Gastroesophageal sphincter (tissue), 4 donors: Measurements from ENCODE around the gene CPED1. TPM values are rescaled to one million over a fixed set of nuclear protein-coding genes. Genes with fewer than 3 reads are reported as not detected.

Experiments
- ATAC-seq: fragments of 150-250 bp; one replicate; pipeline ENCODE4 v1.9.1; 2016; ENCODE audit warnings: mild to moderate bottlenecking, moderate library complexity
- H3K27ac ChIP-seq, 4 donors: fragments of 200-600 bp; sonication (generic) in 3 of 4; 1 replicate in 3 of 4; 2 replicates in 1 of 4; pipeline ENCODE4 v1.5.1; 2016 to 2019
- H3K27me3 ChIP-seq: fragments of 200-600 bp; sonication (generic); one replicate; pipeline ENCODE4 v1.5.1; 2019
- H3K36me3 ChIP-seq, 2 donors: fragments of 200-600 bp; sonication (generic); one replicate each; pipeline ENCODE4 v1.5.1; 2019; ENCODE audit warnings: control low read depth in 1 of 2
- H3K4me1 ChIP-seq, 3 donors: fragments of 200-600 bp; sonication (generic); 1 replicate in 2 of 3; 2 replicates in 1 of 3; pipeline ENCODE4 v1.5.1; 2016 to 2019; ENCODE audit warnings: control low read depth in 2 of 3
- H3K4me3 ChIP-seq, 2 donors: fragments of 200-600 bp; sonication (generic); one replicate each; pipeline ENCODE4 v1.5.1; 2019; ENCODE audit warnings: mild to moderate bottlenecking in 1 of 2, moderate library complexity in 1 of 2
- H3K9me3 ChIP-seq, 3 donors: fragments of 200-600 bp; sonication (generic); one replicate each; pipeline ENCODE4 v1.5.1; 2017 to 2019; ENCODE audit warnings: control low read depth in 2 of 3
- CTCF ChIP-seq, 4 experiments: fragments of 200-600 bp in 2 of 4; fragments of 450-650 bp in 2 of 4; sonication (generic) in 1 of 4; IDR thresholded peaks; one replicate each; pipeline ENCODE4 v1.5.1; 2017 to 2019; ENCODE audit warnings: antibody characterized with exemption in 4 of 4, mild to moderate bottlenecking in 2 of 4, moderate library complexity in 2 of 4
- EP300 ChIP-seq: sonication (generic); formaldehyde crosslinking; IDR thresholded peaks from one replicate; pipeline ENCODE4 v1.6.1; 2017; ENCODE audit warnings: antibody characterized with exemption, mild to moderate bottlenecking
- POLR2A ChIP-seq, 2 donors: fragments of 450-650 bp; IDR thresholded peaks; one replicate each; pipeline ENCODE4 v1.6.1; 2017; ENCODE audit warnings: antibody characterized with exemption in 2 of 2, mild to moderate bottlenecking in 2 of 2, moderate library complexity in 1 of 2
- POLR2AphosphoS5 ChIP-seq: sonication (generic); formaldehyde crosslinking; IDR thresholded peaks from one replicate; pipeline ENCODE4 v1.6.1; 2017; ENCODE audit warnings: antibody characterized with exemption
- WGBS, 2 donors: methylation state at CpG; one replicate each; pipeline ENCODE4 v1.1.5; 2018; ENCODE audit warnings: low coverage in 1 of 2; 5-methylcytosine and 5-hydroxymethylcytosine counted together
- total RNA-seq, 4 donors: library from RNA; depleted of rRNA; stranded (reverse); fragments of >200 nt; gene quantifications; one replicate each; pipeline ENCODE4 v1.1.0, GENCODE V29; 2016

Gene CPED1
- total RNA-seq, 4 donors from 2014 or later, result 35.1 to 97.7 (median 60.5) TPM

GRCh38 chr7:121160150-121161008 lies 171.9 kb downstream of the CPED1 start:
- H3K4me3 ChIP-seq, result no peak overlapping the region
- 74 to 83% methylated on average over 2 to 4 of the region's 4 CpGs for WGBS, 2 donors
- no peak overlapping the region for H3K27ac ChIP-seq
- no peaks in the 10 kb centered on the region for H3K27me3 ChIP-seq
- no peak for ATAC-seq
- no peaks in the 10 kb centered on the region for H3K4me1 ChIP-seq
- TF ChIP-seq EP300, result no peak
- no peak for TF ChIP-seq POLR2AphosphoS5
- TF ChIP-seq POLR2A (IDR thresholded peaks at IDR 0.05), result no peak
- no peak for TF ChIP-seq CTCF (IDR thresholded peaks at IDR 0.05)
- no peaks in the 10 kb centered on the region for H3K9me3 ChIP-seq
- H3K36me3 ChIP-seq, result no peaks in the 10 kb centered on the region

GRCh38 chr7:121163699-121164098 lies 175.2 kb downstream of the CPED1 start:
- no peak overlapping the region for H3K4me3 ChIP-seq
- no peaks in the 10 kb centered on the region for H3K36me3 ChIP-seq
- no peak for TF ChIP-seq POLR2A (IDR thresholded peaks at IDR 0.05)
- TF ChIP-seq CTCF (IDR thresholded peaks at IDR 0.05), result no peak
- TF ChIP-seq POLR2AphosphoS5, result no peak
- no peak for TF ChIP-seq EP300
- H3K9me3 ChIP-seq, result no peaks in the 10 kb centered on the region
- H3K27ac ChIP-seq, result no peak overlapping the region
- ATAC-seq, result no peak
- H3K27me3 ChIP-seq, result no peaks in the 10 kb centered on the region
- no peaks in the 10 kb centered on the region for H3K4me1 ChIP-seq

- Histone ChIP-seq H3K27ac (no peak overlapping the region), H3K4me1 (no peaks in the 10 kb centered on the region), H3K36me3 (no peaks in the 10 kb centered on the region), H3K4me3 (no peak overlapping the region), H3K9me3 (no peaks in the 10 kb centered on the region), H3K27me3 (no peaks in the 10 kb centered on the region)
- no peak for ATAC-seq
- 68 to 76% methylated on average over 3 of the region's 3 CpGs for WGBS, 2 donors
- TF ChIP-seq CTCF (IDR thresholded peaks at IDR 0.05) (no peak), POLR2A (IDR thresholded peaks at IDR 0.05) (no peak)
Observed at GRCh38 chr7:121164247-121164646, 175.7 kb downstream of the CPED1 start.

GRCh38 chr7:121166916-121167315 lies 178.4 kb downstream of the CPED1 start:
- WGBS, 2 donors, result 60 to 76% methylated on average over 2 to 3 of the region's 3 CpGs
- ATAC-seq, result no peak
- TF ChIP-seq CTCF (IDR thresholded peaks at IDR 0.05) (no peak), POLR2A (IDR thresholded peaks at IDR 0.05) (no peak), POLR2AphosphoS5 (no peak), EP300 (no peak)

GRCh38 chr7:121167971-121168370 lies 179.5 kb downstream of the CPED1 start:
- no peaks in the 10 kb centered on the region for H3K36me3 ChIP-seq
- no peak overlapping the region for H3K27ac ChIP-seq
- H3K27me3 ChIP-seq, result no peaks in the 10 kb centered on the region
- 86% methylated on average over 5 of the region's 9 CpGs; no CpG with 5 or more reads in 1 of the 2 donors for WGBS, 2 donors
- H3K9me3 ChIP-seq, result no peaks in the 10 kb centered on the region
- TF ChIP-seq EP300 (no peak), POLR2AphosphoS5 (no peak), POLR2A (IDR thresholded peaks at IDR 0.05) (no peak), CTCF (IDR thresholded peaks at IDR 0.05) (no peak)
- no peak for ATAC-seq
- no peak overlapping the region for H3K4me3 ChIP-seq
- H3K4me1 ChIP-seq, result no peaks in the 10 kb centered on the region

More at GRCh38 chr7:121166916-121167315, 178.4 kb downstream of the CPED1 start:
- Histone ChIP-seq H3K36me3 (no peaks in the 10 kb centered on the region), H3K4me1 (no peaks in the 10 kb centered on the region), H3K9me3 (no peaks in the 10 kb centered on the region), H3K27me3 (no peaks in the 10 kb centered on the region), H3K4me3 (no peak overlapping the region), H3K27ac (no peak overlapping the region)
